Neural progenitor cell (in vitro differentiated cells): ENCODE results near the gene CPA4.

Experiments
- EZH2 ChIP-seq: fragments of 200-600 bp; sonication (generic); IDR thresholded peaks from 2 replicates; pipeline ENCODE4 v1.6.1; 2017; ENCODE audit warnings: antibody characterized with exemption, mild to moderate bottlenecking, moderate library complexity
- TF ChIP-seq, protein P1 (sequence below): fragments of 200-600 bp; sonication (generic); IDR thresholded peaks from 2 replicates; pipeline ENCODE4 v1.5.1; 2017; ENCODE audit warnings: antibody characterized with exemption, mild to moderate bottlenecking

DNA sequence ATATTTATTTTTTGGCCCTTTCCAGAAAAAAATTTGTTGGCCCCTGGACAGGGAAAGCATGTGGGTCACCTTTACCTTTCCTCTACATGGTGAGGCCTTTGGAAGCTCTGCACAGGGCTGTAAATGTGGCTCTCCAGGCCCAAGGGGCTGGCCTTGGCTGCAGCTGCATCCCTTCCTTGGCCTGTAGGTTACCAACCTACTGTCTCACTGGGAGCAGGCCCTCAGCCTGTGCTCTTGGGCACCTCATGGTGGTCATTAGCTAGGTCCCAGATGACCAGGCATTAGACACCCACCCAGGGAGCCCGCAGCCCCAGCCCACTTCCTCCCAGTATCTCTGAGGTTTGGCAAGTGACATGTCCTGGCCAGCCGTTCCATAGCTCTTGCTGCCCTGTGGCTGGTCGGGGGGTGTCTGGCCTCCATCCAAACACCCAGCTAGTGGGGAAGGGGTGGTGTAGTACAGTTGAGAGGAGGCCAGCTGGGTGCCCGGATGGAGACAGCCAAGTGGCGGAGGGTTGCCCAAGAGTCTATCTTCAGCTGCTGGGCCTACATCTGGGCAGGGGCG lies 44.5 kb downstream of the CPA4 start:
- TF ChIP-seq, protein P1, sequence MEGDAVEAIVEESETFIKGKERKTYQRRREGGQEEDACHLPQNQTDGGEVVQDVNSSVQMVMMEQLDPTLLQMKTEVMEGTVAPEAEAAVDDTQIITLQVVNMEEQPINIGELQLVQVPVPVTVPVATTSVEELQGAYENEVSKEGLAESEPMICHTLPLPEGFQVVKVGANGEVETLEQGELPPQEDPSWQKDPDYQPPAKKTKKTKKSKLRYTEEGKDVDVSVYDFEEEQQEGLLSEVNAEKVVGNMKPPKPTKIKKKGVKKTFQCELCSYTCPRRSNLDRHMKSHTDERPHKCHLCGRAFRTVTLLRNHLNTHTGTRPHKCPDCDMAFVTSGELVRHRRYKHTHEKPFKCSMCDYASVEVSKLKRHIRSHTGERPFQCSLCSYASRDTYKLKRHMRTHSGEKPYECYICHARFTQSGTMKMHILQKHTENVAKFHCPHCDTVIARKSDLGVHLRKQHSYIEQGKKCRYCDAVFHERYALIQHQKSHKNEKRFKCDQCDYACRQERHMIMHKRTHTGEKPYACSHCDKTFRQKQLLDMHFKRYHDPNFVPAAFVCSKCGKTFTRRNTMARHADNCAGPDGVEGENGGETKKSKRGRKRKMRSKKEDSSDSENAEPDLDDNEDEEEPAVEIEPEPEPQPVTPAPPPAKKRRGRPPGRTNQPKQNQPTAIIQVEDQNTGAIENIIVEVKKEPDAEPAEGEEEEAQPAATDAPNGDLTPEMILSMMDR = no peak
- TF ChIP-seq EZH2 = no peak
